SU-DHL-6 (cell line): ENCODE data around the gene TXNRD2.

ENCODE experiments used
- H2AFZ ChIP-seq: fragments of 200-600 bp; sonication (generic); 2 replicates; pipeline ENCODE4 v1.6.1; 2014; ENCODE audit warnings: low read depth, mild to moderate bottlenecking, moderate library complexity, mixed read lengths, antibody characterized with exemption, low read length; ENCODE audit not compliant: severe bottlenecking
- H3F3A ChIP-seq: fragments of 200-600 bp; shearing (Covaris generic); 2 replicates; pipeline ENCODE4 v1.6.0; 2016; ENCODE audit warnings: antibody characterized with exemption, mild to moderate bottlenecking; ENCODE audit not compliant: insufficient read depth
- H3K27ac ChIP-seq: fragments of 200-600 bp; sonication (generic); 2 replicates; pipeline ENCODE4 v1.5.1; 2016; ENCODE audit warnings: low read depth, mild to moderate bottlenecking, low read length, moderate library complexity, mixed read lengths
- H3K27me3 ChIP-seq: fragments of 200-600 bp; sonication (generic), shearing (Covaris generic); 2 replicates; pipeline ENCODE4 v1.6.0; 2014; ENCODE audit warnings: mild to moderate bottlenecking, low read length
- H3K36me3 ChIP-seq: fragments of 200-600 bp; sonication (generic); 2 replicates; pipeline ENCODE4 v1.6.1; 2014; ENCODE audit warnings: mild to moderate bottlenecking, low read length, mixed read lengths
- H3K4me2 ChIP-seq: fragments of 300-600, 200-600 bp; shearing (Covaris generic), sonication (generic); 2 replicates; pipeline ENCODE4 v1.6.0; 2014; ENCODE audit warnings: low read length, low read depth, mild to moderate bottlenecking; ENCODE audit not compliant: poor library complexity, severe bottlenecking
- H3K4me3 ChIP-seq: fragments of 200-600 bp; sonication (generic); 2 replicates; pipeline ENCODE4 v1.5.1; 2014; ENCODE audit warnings: antibody characterized with exemption, low read length, mild to moderate bottlenecking, mixed read lengths; ENCODE audit not compliant: insufficient read depth, poor library complexity, severe bottlenecking
- H3K79me2 ChIP-seq: fragments of 200-600 bp; sonication (generic); 2 replicates; pipeline ENCODE4 v1.6.1; 2014; ENCODE audit warnings: mild to moderate bottlenecking, low read length, moderate library complexity; ENCODE audit not compliant: insufficient read depth
- H3K9ac ChIP-seq: fragments of 200-600 bp; sonication (generic); 2 replicates; pipeline ENCODE4 v1.7.0; 2014; ENCODE audit warnings: mild to moderate bottlenecking, low read length
- H3K9me2 ChIP-seq: fragments of 200-600 bp; sonication (generic); replicated peaks from 2 replicates; pipeline ENCODE4 v1.6.1; 2014; ENCODE audit warnings: low read length; ENCODE audit not compliant: insufficient read depth
- H3K9me3 ChIP-seq: fragments of 200-600 bp; sonication (generic); 2 replicates; pipeline ENCODE4 v1.6.1; 2014; ENCODE audit warnings: low read length, mixed read lengths; ENCODE audit not compliant: insufficient read depth
- H4K20me1 ChIP-seq: fragments of 200-600 bp; sonication (generic); 2 replicates; pipeline ENCODE4 v1.6.1; 2014; ENCODE audit warnings: low read depth, mild to moderate bottlenecking, antibody characterized with exemption, low read length, moderate library complexity, mixed read lengths
- CTCF ChIP-seq: fragments of 200-600 bp; sonication (generic); IDR thresholded peaks from one replicate; pipeline ENCODE4 v1.5.1; 2017; ENCODE audit warnings: antibody characterized with exemption, mild to moderate bottlenecking, low read length, moderate library complexity; ENCODE audit not compliant: insufficient read depth, poor library complexity, severe bottlenecking
- EZH2phosphoT487 ChIP-seq: fragments of 200-600 bp; sonication (generic), shearing (Covaris generic); conservative IDR thresholded peaks from 2 replicates; pipeline ENCODE4 v1.6.1; 2018; ENCODE audit warnings: mild to moderate bottlenecking, antibody characterized with exemption, low read length, moderate library complexity, mixed read lengths

The TXNRD2 gene

GRCh38 chr22:19876941-19877625 lies 64.5 kb downstream of the TXNRD2 start:
- no peak overlapping the region for H3K9ac ChIP-seq

DNA sequence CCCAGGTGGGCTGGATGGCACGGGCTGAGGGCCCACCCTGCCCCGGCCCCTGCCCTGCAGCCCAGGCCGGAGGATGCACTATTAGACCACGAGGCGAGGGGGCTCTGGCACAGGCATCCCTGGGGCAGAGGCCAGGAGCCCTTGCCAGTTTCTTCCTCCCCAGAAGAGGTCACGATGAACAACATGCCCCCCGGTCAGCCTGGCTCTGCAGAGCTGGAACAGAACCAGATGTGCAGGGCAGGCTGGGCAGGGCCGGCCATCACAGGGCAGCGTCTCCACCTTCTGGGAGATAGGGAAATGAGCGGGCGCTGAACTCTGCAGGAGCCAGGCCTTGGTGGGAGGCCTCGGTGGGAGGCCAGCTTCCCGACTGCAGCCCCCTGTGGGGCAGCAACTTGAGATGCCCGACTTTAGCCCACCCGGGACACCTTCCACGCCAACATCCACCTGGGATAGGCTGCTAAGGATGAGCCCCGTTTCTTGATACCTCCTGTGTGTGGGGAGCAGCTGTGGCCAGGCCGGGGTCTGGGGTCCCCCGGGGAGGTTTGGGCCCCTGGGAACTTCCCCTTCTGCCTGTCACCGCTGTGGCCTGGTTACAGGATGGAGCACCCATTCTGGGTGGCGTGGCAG lies 65.2 kb downstream of the TXNRD2 start:
- no peaks in the 10 kb centered on the region for H3K36me3 ChIP-seq
- no peak overlapping the region for H3K4me3 ChIP-seq
- no peak overlapping the region for H3K9ac ChIP-seq
- H2AFZ ChIP-seq: no peak overlapping the region
- H3K9me3 ChIP-seq: no peaks in the 10 kb centered on the region
- no peak overlapping the region for H3K4me2 ChIP-seq
- no peaks in the 10 kb centered on the region for H3K9me2 ChIP-seq
- H4K20me1 ChIP-seq: no peaks in the 10 kb centered on the region
- TF ChIP-seq CTCF (no peak), EZH2phosphoT487 (no peak)
- H3K27me3 ChIP-seq: no peaks in the 10 kb centered on the region
- H3K79me2 ChIP-seq: no peaks in the 10 kb centered on the region
- no peaks in the 10 kb centered on the region for H3F3A ChIP-seq
- no peak overlapping the region for H3K27ac ChIP-seq

More at GRCh38 chr22:19876941-19877625, 64.5 kb downstream of the TXNRD2 start:
- no peaks in the 10 kb centered on the region for H3K9me3 ChIP-seq
- no peak overlapping the region for H2AFZ ChIP-seq
- H3F3A ChIP-seq: no peaks in the 10 kb centered on the region
- H3K9me2 ChIP-seq: no peaks in the 10 kb centered on the region
- no peaks in the 10 kb centered on the region for H4K20me1 ChIP-seq
- TF ChIP-seq EZH2phosphoT487 (no peak), CTCF (no peak)
- no peaks in the 10 kb centered on the region for H3K79me2 ChIP-seq
- no peaks in the 10 kb centered on the region for H3K27me3 ChIP-seq
- no peak overlapping the region for H3K4me2 ChIP-seq
- H3K4me3 ChIP-seq: no peak overlapping the region
- no peaks in the 10 kb centered on the region for H3K36me3 ChIP-seq
- H3K27ac ChIP-seq: no peak overlapping the region

DNA sequence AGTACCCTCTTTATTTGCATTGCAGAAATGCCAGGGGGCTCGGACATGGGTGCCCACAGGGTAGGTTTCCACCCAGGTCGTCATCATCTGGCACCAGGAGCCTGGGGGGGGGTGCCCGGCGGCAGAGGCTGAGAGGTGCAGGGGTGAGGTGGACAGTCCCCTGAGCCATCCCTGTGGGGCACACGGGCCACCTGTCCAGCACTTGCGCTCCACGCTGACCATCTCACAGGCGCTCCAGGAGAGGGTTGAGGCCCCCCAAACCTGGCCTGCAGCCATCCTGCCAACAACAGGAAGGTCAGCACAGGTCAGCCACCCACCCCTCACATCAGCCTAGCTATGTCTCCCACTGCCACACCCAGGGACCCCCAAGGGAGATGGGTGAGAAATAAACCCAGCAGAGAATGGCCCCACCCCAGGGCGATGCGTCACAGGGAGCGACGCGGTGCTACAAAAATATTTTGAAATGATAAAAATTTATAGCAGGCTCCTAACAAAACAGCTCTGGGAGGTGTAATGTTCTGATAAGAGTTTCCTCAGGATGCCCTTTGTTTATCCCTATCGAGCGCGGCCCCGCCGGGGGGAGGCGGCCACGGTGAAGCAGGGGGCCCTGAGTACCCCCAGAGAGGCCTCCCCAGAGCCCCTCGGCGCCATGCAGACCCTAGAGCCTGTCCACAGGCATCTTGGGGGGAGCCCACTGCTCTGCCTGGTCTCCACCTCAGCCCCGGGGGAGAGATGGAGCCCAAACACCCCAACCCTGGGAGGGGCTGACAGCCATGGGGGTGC lies 65.9 kb downstream of the TXNRD2 start:
- no peak overlapping the region for H3K27ac ChIP-seq

More for the DNA sequence above, 65.9 kb downstream of the TXNRD2 start:
- Histone ChIP-seq H3K4me2 (no peak overlapping the region), H3K27me3 (no peaks in the 10 kb centered on the region), H3K79me2 (no peaks in the 10 kb centered on the region), H2AFZ (no peak overlapping the region), H3K36me3 (no peaks in the 10 kb centered on the region), H3K4me3 (no peak overlapping the region), H3F3A (no peaks in the 10 kb centered on the region), H4K20me1 (no peaks in the 10 kb centered on the region), H3K9me2 (no peaks in the 10 kb centered on the region), H3K9me3 (no peaks in the 10 kb centered on the region), H3K9ac (no peak overlapping the region)
- TF ChIP-seq CTCF (no peak), EZH2phosphoT487 (no peak)
